Activated CD8-positive, alpha-beta T cell treated with anti-CD3 and anti-CD28 coated beads for 36 hours (primary cell): Measurements from ENCODE around the gene DCUN1D4. TPM values are rescaled to one million over a fixed set of nuclear protein-coding genes. Genes with fewer than 3 reads are reported as not detected.
A peak's percentile ranks its signal among the peaks of the same experiment; 100 is the strongest.

ENCODE experiments used
- ATAC-seq: fragments of 200-7000 bp; cut with Tn5 transposase; one replicate; pipeline ENCODE4 v1.10.0; 2021; ENCODE audit warnings: mild to moderate bottlenecking, moderate library complexity
- CTCF ChIA-PET: fragments of 350-600 bp; sonication (Branson Sonifier 250); formaldehyde crosslinking; loops from one replicate; lab custom pipeline; 2021; ENCODE audit warnings: antibody characterized with exemption; lab: Charles Lee
- POLR2A ChIA-PET: fragments of 350-600 bp; sonication (Branson Sonifier 250); formaldehyde crosslinking; loops from one replicate; lab custom pipeline; 2021; ENCODE audit warnings: antibody characterized with exemption; lab: Charles Lee
- DNase-seq: peaks from one replicate; pipeline ENCODE4 v3.0.0-alpha.2; 2020
- H3K27ac Mint-ChIP-seq: one replicate; pipeline ENCODE4 v1.8.0; 2021; ENCODE audit warnings: mild to moderate bottlenecking, mixed read lengths
- H3K27me3 Mint-ChIP-seq: one replicate; pipeline ENCODE4 v1.8.0; 2021; ENCODE audit warnings: mixed read lengths
- H3K36me3 Mint-ChIP-seq: one replicate; pipeline ENCODE4 v1.8.0; 2021; ENCODE audit warnings: low read depth, mixed read lengths
- H3K4me1 Mint-ChIP-seq: one replicate; pipeline ENCODE4 v1.8.0; 2021; ENCODE audit warnings: low read depth, mixed read lengths
- H3K4me3 Mint-ChIP-seq: one replicate; pipeline ENCODE4 v1.8.0; 2021; ENCODE audit warnings: mild to moderate bottlenecking, moderate library complexity, mixed read lengths
- H3K9me3 Mint-ChIP-seq: one replicate; pipeline ENCODE4 v1.8.0; 2021; ENCODE audit warnings: mixed read lengths
- intact Hi-C: fragments of 100-400 bp; cut with micrococcal nuclease; formaldehyde crosslinking; loops from one replicate; pipeline ENCODE4 v1.10.0; 2022
- total RNA-seq, 2 experiments: library from RNA; stranded (reverse); gene quantifications; one replicate each; pipeline ENCODE4 v1.2.3, GENCODE V29; 2021
- TF ChIP-seq, protein P1 (sequence below): fragments of 200-600 bp; IDR thresholded peaks from one replicate; pipeline ENCODE4 v1.8.0; 2022; ENCODE audit warnings: antibody characterized with exemption, mild to moderate bottlenecking

Gene DCUN1D4
- total RNA-seq, 2 experiments from 2014 or later: 32.6 to 39.8 TPM

DNA sequence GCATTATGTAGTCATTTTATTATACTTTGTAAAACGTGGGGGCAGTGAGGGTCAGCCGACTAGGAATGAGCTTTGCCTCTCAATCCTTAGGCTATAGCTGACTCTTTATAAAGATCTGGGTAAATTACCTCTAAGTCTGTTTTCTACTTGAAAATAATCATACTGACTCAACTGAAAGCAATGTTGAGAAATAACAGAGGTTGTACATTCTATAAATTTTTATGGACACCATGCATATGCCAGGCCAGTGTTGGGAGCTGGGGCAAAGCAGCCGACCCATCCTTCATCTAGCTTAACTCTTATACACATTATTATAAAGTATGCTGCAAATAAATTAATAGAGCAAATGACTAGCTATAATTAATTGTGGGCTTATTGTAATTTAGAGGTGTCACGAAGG is 2.2 kb upstream of the DCUN1D4 start:
- intact Hi-C loops: no loop called here
- Mint-ChIP-seq H3K4me3 (no peak overlapping the region), H3K4me1 (peaks cover 22% of the 10 kb centered on the region), H3K27ac (no peak overlapping the region), H3K27me3 (no peaks in the 10 kb centered on the region), H3K36me3 (peaks cover 3% of the 10 kb centered on the region), H3K9me3 (no peaks in the 10 kb centered on the region)
- ChIA-PET CTCF (interaction anchor here (1.3 kb wide), 1 partner anchor 9 kb away, joined by 5 read pairs; no protein-coding TSS in a partner anchor), POLR2A (no interaction called here)
- no peak for ATAC-seq
- no peak for DNase-seq
- TF ChIP-seq, protein P1, sequence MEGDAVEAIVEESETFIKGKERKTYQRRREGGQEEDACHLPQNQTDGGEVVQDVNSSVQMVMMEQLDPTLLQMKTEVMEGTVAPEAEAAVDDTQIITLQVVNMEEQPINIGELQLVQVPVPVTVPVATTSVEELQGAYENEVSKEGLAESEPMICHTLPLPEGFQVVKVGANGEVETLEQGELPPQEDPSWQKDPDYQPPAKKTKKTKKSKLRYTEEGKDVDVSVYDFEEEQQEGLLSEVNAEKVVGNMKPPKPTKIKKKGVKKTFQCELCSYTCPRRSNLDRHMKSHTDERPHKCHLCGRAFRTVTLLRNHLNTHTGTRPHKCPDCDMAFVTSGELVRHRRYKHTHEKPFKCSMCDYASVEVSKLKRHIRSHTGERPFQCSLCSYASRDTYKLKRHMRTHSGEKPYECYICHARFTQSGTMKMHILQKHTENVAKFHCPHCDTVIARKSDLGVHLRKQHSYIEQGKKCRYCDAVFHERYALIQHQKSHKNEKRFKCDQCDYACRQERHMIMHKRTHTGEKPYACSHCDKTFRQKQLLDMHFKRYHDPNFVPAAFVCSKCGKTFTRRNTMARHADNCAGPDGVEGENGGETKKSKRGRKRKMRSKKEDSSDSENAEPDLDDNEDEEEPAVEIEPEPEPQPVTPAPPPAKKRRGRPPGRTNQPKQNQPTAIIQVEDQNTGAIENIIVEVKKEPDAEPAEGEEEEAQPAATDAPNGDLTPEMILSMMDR: no peak

DNA sequence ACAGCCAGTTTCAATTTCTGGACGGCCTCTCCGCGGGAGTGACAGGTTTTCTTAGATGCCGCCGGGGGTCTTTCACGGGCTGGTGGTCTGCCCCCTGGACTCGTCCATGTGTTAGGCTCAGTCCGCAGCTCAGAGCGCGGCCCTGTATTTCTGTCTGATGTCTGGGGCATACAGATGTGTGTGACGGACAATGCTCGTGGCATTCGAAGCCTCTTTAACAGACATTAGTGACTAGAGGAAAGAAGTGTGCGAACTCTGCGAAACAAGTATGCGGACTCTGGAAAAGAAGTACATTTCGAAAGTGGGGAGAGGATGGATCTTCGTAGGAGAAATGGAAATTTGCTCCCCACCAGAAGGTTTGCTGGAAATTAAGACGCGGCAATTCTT is 793 bp upstream of the DCUN1D4 start:
- Mint-ChIP-seq H3K36me3 (peaks cover 3% of the 10 kb centered on the region), H3K27me3 (no peaks in the 10 kb centered on the region), H3K4me3 (peak overlapping the region; percentile 88), H3K9me3 (no peaks in the 10 kb centered on the region), H3K27ac (peak overlapping the region; percentile 84), H3K4me1 (peaks cover 17% of the 10 kb centered on the region)
- intact Hi-C loops: no loop called here
- CTCF ChIA-PET: interaction anchor here (1.1 to 2.0 kb wide), 3 partner anchors 10 to 54 kb away, joined by 3 to 12 read pairs (median 4); no protein-coding TSS in a partner anchor
- peak; percentile 14 for DNase-seq
- POLR2A ChIA-PET: interaction anchor here (0.7 to 1.3 kb wide), 4 partner anchors 9 to 196 kb away, joined by 3 read pairs; partner anchors contain the start of gene SGCB
- no peak for ATAC-seq
- TF ChIP-seq, protein P1: no peak

DNA sequence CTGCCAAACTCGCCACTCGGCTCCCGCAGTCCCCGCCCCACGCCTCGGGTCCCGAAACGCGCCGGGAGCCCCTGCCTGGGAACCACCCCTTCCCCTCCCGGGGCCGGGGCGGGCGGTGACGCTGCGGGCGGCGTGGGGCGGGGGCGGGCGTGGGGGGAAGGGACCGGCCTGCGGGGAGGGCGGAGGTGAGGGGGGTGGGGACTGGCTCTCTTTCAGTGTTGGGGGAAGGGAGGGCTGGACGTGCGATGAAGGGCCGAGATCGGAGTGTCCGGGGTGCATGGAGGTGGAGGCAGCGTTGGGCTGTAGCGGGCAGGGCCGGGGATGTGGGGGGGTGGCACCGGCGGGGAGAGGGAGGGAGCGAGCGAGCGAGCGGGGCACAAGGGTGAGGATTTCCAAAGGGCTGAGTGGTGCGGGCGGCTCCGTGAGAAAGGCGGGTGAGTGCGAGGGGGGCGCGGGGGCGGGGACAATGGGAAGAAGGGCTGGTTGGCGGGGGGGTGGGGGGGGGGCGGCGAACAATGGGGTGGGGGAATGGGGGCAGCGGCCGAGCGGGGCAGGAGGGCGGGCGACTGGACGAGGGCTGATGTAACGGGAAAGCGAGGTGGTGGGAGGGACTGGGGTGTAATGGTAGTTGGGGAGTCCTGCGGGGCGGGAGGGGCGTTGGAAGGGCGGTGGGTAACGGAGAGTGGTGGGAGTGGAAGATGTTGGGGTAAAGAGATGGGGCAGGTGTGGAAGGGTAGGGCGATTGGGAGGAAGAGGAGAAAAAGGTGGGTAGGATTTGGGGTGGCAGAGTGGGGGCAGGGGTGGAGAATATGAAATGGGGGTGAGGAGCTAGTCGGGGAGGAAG is 578 bp downstream of the DCUN1D4 start:
- peak overlapping the region; percentile 91 for H3K27ac Mint-ChIP-seq
- ATAC-seq: peak; percentile 15
- peak overlapping the region; percentile 88 for H3K4me3 Mint-ChIP-seq
- peaks cover 7% of the 10 kb centered on the region for H3K36me3 Mint-ChIP-seq
- H3K9me3 Mint-ChIP-seq: no peaks in the 10 kb centered on the region
- CTCF ChIA-PET: interaction anchor here (0.9 to 2.0 kb wide), 3 partner anchors 11 to 34 kb away, joined by 3 to 12 read pairs (median 3); no protein-coding TSS in a partner anchor
- H3K4me1 Mint-ChIP-seq: peaks cover 20% of the 10 kb centered on the region
- POLR2A ChIA-PET: interaction anchor here (0.7 to 1.2 kb wide), 2 partner anchors 10 to 11 kb away, joined by 3 read pairs; no protein-coding TSS in a partner anchor
- DNase-seq: peak; percentile 74
- intact Hi-C loops: no loop called here
- TF ChIP-seq, protein P1: no peak
- no peaks in the 10 kb centered on the region for H3K27me3 Mint-ChIP-seq

DNA sequence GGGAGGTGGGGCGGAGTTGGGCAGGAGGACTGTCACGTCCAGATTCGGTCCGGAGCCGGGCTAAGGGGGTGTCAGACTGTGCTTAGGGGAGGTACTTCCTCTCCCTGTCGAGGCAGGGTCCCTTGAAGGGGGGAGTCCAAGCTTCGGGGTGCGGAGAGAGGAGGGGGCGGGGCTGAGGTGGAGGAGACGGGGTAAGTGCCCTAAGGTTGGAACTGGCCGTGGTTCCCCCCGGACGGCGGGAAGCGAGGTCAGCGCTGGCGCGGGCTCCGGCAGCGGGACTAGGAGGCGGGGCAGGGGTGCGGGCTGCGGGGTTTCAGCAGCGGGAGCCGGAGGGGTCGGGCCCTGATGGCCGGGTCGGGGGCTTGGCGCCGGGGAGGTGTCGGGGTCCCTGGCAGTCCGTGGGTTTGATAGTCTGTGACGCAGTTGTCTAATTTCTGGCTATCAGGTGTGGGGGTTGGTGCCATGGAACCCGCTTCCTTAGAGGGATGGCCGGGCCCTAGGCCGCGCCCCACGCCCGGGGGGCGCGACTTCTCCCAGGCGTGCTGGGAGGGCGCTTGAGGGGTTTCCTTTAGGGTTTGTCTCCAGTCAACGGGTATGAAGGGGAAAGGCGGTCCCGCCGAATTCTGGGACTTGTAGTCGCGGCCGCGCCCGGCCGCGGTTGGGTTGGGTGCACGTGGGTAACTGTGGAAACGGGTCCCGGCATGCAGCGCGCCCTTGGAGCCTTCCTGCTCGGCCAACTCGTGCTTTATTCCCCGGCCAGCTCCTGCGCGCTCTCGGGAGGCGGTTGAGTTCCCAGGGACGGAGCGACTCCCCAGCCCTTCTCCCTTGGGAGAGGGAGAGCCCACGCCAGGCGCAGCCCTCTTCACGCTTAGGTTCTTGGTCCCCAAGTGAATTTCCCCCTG is 1.5 kb downstream of the DCUN1D4 start:
- TF ChIP-seq, protein P1: no peak
- intact Hi-C loops: no loop called here
- DNase-seq: peak; percentile 94
- POLR2A ChIA-PET: interaction anchor here (0.7 to 1.2 kb wide), 2 partner anchors 9 to 12 kb away, joined by 3 read pairs; no protein-coding TSS in a partner anchor
- Mint-ChIP-seq H3K9me3 (no peaks in the 10 kb centered on the region), H3K4me1 (peaks cover 21% of the 10 kb centered on the region), H3K27me3 (no peaks in the 10 kb centered on the region), H3K27ac (peak overlapping the region; percentile 80), H3K36me3 (peaks cover 8% of the 10 kb centered on the region), H3K4me3 (peak overlapping the region; percentile 88)
- peak; percentile 53 for ATAC-seq
- CTCF ChIA-PET: interaction anchor here (1.2 to 2.5 kb wide), 2 partner anchors 46 to 51 kb away, joined by 3 to 6 read pairs; no protein-coding TSS in a partner anchor
